WTC11 (cell line): ENCODE measurements around the gene PARD3B. TPM values are rescaled to one million over a fixed set of nuclear protein-coding genes. Genes with fewer than 3 reads are reported as not detected.

Experiments used
- ATAC-seq: fragments of 200-7000 bp; cut with Tn5 transposase; 2 replicates; pipeline ENCODE4 v1.10.0; 2021; ENCODE audit warnings: mild to moderate bottlenecking, moderate library complexity
- CTCF ChIA-PET: fragments of 300-600 bp; sonication (Branson Sonifier 250); formaldehyde crosslinking; loops from one replicate; lab custom pipeline; 2021; ENCODE audit warnings: antibody characterized with exemption; lab: Charles Lee
- POLR2A ChIA-PET: fragments of 350-600 bp; sonication (Branson Sonifier 250); formaldehyde crosslinking; loops from one replicate; lab custom pipeline; 2021; ENCODE audit warnings: antibody characterized with exemption; lab: Charles Lee
- DNase-seq: peaks from one replicate; pipeline ENCODE4 v3.0.0; 2021; ENCODE audit warnings: low spot score
- H3K27ac Mint-ChIP-seq: 2 replicates; pipeline ENCODE4 v1.8.0; 2021; ENCODE audit warnings: mixed read lengths
- H3K27me3 Mint-ChIP-seq: 2 replicates; pipeline ENCODE4 v1.8.0; 2021; ENCODE audit warnings: low read depth, mild to moderate bottlenecking, moderate library complexity, mixed read lengths
- H3K36me3 Mint-ChIP-seq: 2 replicates; pipeline ENCODE4 v1.8.0; 2021; ENCODE audit warnings: mixed read lengths
- H3K4me1 Mint-ChIP-seq: 2 replicates; pipeline ENCODE4 v1.8.0; 2022; ENCODE audit warnings: mixed read lengths
- H3K4me3 Mint-ChIP-seq: 2 replicates; pipeline ENCODE4 v1.8.0; 2021; ENCODE audit warnings: mild to moderate bottlenecking, moderate library complexity, mixed read lengths
- H3K9me3 Mint-ChIP-seq: 2 replicates; pipeline ENCODE4 v1.8.0; 2021; ENCODE audit warnings: mixed read lengths
- ATF1 ChIP-seq: sonication (generic); formaldehyde crosslinking; IDR thresholded peaks from 2 replicates; pipeline ENCODE4 v1.8.1; 2023; ENCODE audit warnings: mild to moderate bottlenecking, moderate library complexity, missing genetic modification reagents
- ATF2 ChIP-seq: sonication (generic); formaldehyde crosslinking; IDR thresholded peaks from 2 replicates; pipeline ENCODE4 v1.8.1; 2022; ENCODE audit warnings: low read depth, missing genetic modification reagents, borderline replicate concordance
- CREM ChIP-seq: sonication (generic); formaldehyde crosslinking; IDR thresholded peaks from 2 replicates; pipeline ENCODE4 v1.8.1; 2022; ENCODE audit warnings: mild to moderate bottlenecking, missing genetic modification reagents, moderate library complexity
- EMX1 ChIP-seq: fragments of 250-450 bp; sonication (Bioruptor Pico); IDR thresholded peaks from 2 replicates; pipeline ENCODE4 v1.8.0; 2021; ENCODE audit warnings: mild to moderate bottlenecking
- HMGXB4 ChIP-seq: sonication (generic); formaldehyde crosslinking; IDR thresholded peaks from 2 replicates; pipeline ENCODE4 v1.8.1; 2023; ENCODE audit warnings: mild to moderate bottlenecking, moderate library complexity, missing genetic modification reagents
- IRF2 ChIP-seq: sonication (generic); formaldehyde crosslinking; IDR thresholded peaks from 2 replicates; pipeline ENCODE4 v1.8.0; 2022; ENCODE audit warnings: low read depth, missing genetic modification reagents, borderline replicate concordance
- NR1H2 ChIP-seq: sonication (generic); formaldehyde crosslinking; IDR thresholded peaks from 2 replicates; pipeline ENCODE4 v1.9.0; 2021; ENCODE audit warnings: mild to moderate bottlenecking, moderate library complexity, missing genetic modification reagents
- RELA ChIP-seq: sonication (generic); formaldehyde crosslinking; IDR thresholded peaks from 2 replicates; pipeline ENCODE4 v1.8.1; 2022; ENCODE audit warnings: missing genetic modification reagents, mild to moderate bottlenecking, borderline replicate concordance
- SP1 ChIP-seq: sonication (generic); formaldehyde crosslinking; conservative IDR thresholded peaks from 2 replicates; pipeline ENCODE4 v1.8.1; 2022; ENCODE audit warnings: missing genetic modification reagents
- TCF7 ChIP-seq: sonication (generic); formaldehyde crosslinking; IDR thresholded peaks from 2 replicates; pipeline ENCODE4 v1.8.0; 2022; ENCODE audit warnings: mild to moderate bottlenecking, low read depth, missing genetic modification reagents, moderate library complexity
- TEAD4 ChIP-seq: sonication (generic); formaldehyde crosslinking; IDR thresholded peaks from 2 replicates; pipeline ENCODE4 v1.8.0; 2022; ENCODE audit warnings: mild to moderate bottlenecking, missing genetic modification reagents
- USF2 ChIP-seq: sonication (generic); formaldehyde crosslinking; IDR thresholded peaks from 2 replicates; pipeline ENCODE4 v1.8.1; 2023; ENCODE audit warnings: mild to moderate bottlenecking, missing genetic modification reagents, moderate library complexity
- ZNF121 ChIP-seq: sonication (generic); formaldehyde crosslinking; IDR thresholded peaks from 2 replicates; pipeline ENCODE4 v1.8.0; 2023; ENCODE audit warnings: missing genetic modification reagents
- ZNF232 ChIP-seq: sonication (generic); formaldehyde crosslinking; IDR thresholded peaks from 2 replicates; pipeline ENCODE4 v1.8.0; 2022; ENCODE audit warnings: mild to moderate bottlenecking, missing genetic modification reagents
- ZNF423 ChIP-seq: fragments of 250-450 bp; sonication (Bioruptor Pico); IDR thresholded peaks from 2 replicates; pipeline ENCODE4 v2.1.2; 2022; ENCODE audit warnings: mild to moderate bottlenecking, moderate library complexity
- ZNF425 ChIP-seq: fragments of 250-450 bp; sonication (Bioruptor Pico); conservative IDR thresholded peaks from 2 replicates; pipeline ENCODE4 v1.9.0; 2021; ENCODE audit warnings: mild to moderate bottlenecking
- ZNF512 ChIP-seq: sonication (generic); formaldehyde crosslinking; IDR thresholded peaks from 2 replicates; pipeline ENCODE4 v1.8.1; 2022; ENCODE audit warnings: missing genetic modification reagents, borderline replicate concordance
- total RNA-seq: library from RNA; stranded (reverse); gene quantifications from 3 replicates; pipeline ENCODE4 v1.2.3, GENCODE V29; 2021
- TF ChIP-seq, protein P1 (sequence below): sonication (generic); formaldehyde crosslinking; IDR thresholded peaks from 2 replicates; pipeline ENCODE4 v1.8.1; 2023; ENCODE audit warnings: mild to moderate bottlenecking, missing genetic modification reagents
- TF ChIP-seq, protein P2 (sequence below): fragments of 250-450 bp; sonication (Bioruptor Pico); IDR thresholded peaks from 2 replicates; pipeline ENCODE4 v2.1.2; 2022; ENCODE audit warnings: mild to moderate bottlenecking, moderate library complexity
- TF ChIP-seq, protein P3 (sequence below): sonication (generic); formaldehyde crosslinking; IDR thresholded peaks from 2 replicates; pipeline ENCODE4 v1.8.0; 2023; ENCODE audit warnings: missing genetic modification reagents

Gene PARD3B
- total RNA-seq, 1 experiment from 2014 or later, result 5.6 TPM

DNA sequence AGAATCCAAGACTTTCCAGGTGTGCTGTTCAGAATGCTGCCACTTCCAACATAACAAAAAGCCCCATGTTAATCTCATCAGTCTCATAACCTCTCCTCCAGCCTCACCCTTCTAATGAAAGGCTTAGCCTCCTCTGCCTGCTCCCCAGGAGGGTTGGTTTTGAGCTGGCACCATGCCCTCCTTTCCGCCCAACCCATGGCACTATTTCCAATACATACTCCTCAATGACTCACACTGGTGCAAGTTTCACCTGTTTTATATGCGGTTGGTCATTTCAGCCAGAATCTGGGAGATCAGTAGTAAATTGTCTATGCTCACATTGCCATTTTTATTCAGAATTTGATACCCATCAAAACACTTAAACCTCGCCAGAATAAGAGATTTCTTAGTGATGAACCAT lies 979.4 kb downstream of the PARD3B start:
- Mint-ChIP-seq H3K4me3 (no peak overlapping the region), H3K27me3 (no peaks in the 10 kb centered on the region), H3K9me3 (no peaks in the 10 kb centered on the region), H3K4me1 (no peaks in the 10 kb centered on the region), H3K27ac (no peak overlapping the region)
- no peak for DNase-seq
- POLR2A ChIA-PET, result no interaction called here
- TF ChIP-seq, protein P1, sequence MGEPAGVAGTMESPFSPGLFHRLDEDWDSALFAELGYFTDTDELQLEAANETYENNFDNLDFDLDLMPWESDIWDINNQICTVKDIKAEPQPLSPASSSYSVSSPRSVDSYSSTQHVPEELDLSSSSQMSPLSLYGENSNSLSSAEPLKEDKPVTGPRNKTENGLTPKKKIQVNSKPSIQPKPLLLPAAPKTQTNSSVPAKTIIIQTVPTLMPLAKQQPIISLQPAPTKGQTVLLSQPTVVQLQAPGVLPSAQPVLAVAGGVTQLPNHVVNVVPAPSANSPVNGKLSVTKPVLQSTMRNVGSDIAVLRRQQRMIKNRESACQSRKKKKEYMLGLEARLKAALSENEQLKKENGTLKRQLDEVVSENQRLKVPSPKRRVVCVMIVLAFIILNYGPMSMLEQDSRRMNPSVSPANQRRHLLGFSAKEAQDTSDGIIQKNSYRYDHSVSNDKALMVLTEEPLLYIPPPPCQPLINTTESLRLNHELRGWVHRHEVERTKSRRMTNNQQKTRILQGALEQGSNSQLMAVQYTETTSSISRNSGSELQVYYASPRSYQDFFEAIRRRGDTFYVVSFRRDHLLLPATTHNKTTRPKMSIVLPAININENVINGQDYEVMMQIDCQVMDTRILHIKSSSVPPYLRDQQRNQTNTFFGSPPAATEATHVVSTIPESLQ (CRISPR knock-in tag), result no peak
- TF ChIP-seq ATF1 (CRISPR knock-in tag) (no peak), ZNF232 (CRISPR knock-in tag) (no peak), NR1H2 (CRISPR knock-in tag) (no peak), TCF7 (no peak), ZNF425 (no peak), ZNF121 (CRISPR knock-in tag) (no peak), IRF2 (no peak), ATF2 (CRISPR knock-in tag) (no peak), EMX1 (CRISPR knock-in tag) (no peak), USF2 (no peak), RELA (no peak), ZNF512 (no peak), SP1 (CRISPR knock-in tag) (no peak), HMGXB4 (CRISPR knock-in tag) (no peak), ZNF423 (no peak), TEAD4 (no peak), CREM (no peak)
- TF ChIP-seq, protein P2, sequence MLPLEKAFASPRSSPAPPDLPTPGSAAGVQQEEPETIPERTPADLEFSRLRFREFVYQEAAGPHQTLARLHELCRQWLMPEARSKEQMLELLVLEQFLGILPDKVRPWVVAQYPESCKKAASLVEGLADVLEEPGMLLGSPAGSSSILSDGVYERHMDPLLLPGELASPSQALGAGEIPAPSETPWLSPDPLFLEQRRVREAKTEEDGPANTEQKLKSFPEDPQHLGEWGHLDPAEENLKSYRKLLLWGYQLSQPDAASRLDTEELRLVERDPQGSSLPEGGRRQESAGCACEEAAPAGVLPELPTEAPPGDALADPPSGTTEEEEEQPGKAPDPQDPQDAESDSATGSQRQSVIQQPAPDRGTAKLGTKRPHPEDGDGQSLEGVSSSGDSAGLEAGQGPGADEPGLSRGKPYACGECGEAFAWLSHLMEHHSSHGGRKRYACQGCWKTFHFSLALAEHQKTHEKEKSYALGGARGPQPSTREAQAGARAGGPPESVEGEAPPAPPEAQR (CRISPR knock-in tag), result no peak
- TF ChIP-seq, protein P3, sequence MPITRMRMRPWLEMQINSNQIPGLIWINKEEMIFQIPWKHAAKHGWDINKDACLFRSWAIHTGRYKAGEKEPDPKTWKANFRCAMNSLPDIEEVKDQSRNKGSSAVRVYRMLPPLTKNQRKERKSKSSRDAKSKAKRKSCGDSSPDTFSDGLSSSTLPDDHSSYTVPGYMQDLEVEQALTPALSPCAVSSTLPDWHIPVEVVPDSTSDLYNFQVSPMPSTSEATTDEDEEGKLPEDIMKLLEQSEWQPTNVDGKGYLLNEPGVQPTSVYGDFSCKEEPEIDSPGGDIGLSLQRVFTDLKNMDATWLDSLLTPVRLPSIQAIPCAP (CRISPR knock-in tag), result no peak
- TF ChIP-seq, all 79 proteins: peak for 0
- CTCF ChIA-PET, result interaction anchor here (1.1 kb wide), 1 partner anchor 151 kb away, joined by 4 read pairs; no protein-coding TSS in a partner anchor
- ATAC-seq, result no peak
- no peaks in the 10 kb centered on the region for H3K36me3 Mint-ChIP-seq
